Right lobe of liver (tissue), 6 donors: ENCODE measurements around the gene CDKN2B-AS1. TPM values are rescaled to one million over a fixed set of nuclear protein-coding genes. Genes with fewer than 3 reads are reported as not detected.

ENCODE experiments used
- ATAC-seq, 4 donors: fragments of 200-7000 bp; cut with Tn5 transposase; one replicate each; pipeline ENCODE4 v1.9.1; 2020; ENCODE audit warnings: mild to moderate bottlenecking in 4 of 4, moderate library complexity in 4 of 4
- DNase-seq, 3 donors: peaks; one replicate each; pipeline ENCODE4 v3.0.0-alpha.2; 2020
- H3K27ac ChIP-seq, 3 donors: fragments of 200-600 bp; one replicate each; pipeline ENCODE4 v1.8.0; 2022
- H3K27me3 ChIP-seq, 2 donors: fragments of 200-600 bp; one replicate each; pipeline ENCODE4 v1.8.0; 2022
- H3K36me3 ChIP-seq, 4 donors: fragments of 200-600 bp; sonication (generic) in 1 of 4; one replicate each; pipeline versions ENCODE4 v1.5.1 to v1.8.0; 2017 to 2022; ENCODE audit warnings: control low read depth in 1 of 4
- H3K4me1 ChIP-seq, 4 donors: fragments of 200-600 bp; sonication (generic) in 1 of 4; one replicate each; pipeline versions ENCODE4 v1.5.1 to v1.8.0; 2017 to 2022; ENCODE audit warnings: control low read depth in 1 of 4
- H3K4me3 ChIP-seq, 3 donors: fragments of 200-600 bp; one replicate each; pipeline ENCODE4 v1.8.0; 2022
- H3K9me3 ChIP-seq, 4 donors: fragments of 200-600 bp; sonication (generic) in 1 of 4; one replicate each; pipeline versions ENCODE4 v1.5.1 to v1.8.0; 2017 to 2022; ENCODE audit warnings: control low read depth in 1 of 4
- POLR2A ChIP-seq: fragments of 450-650 bp; IDR thresholded peaks from one replicate; pipeline ENCODE4 v1.6.1; 2017; ENCODE audit warnings: antibody characterized with exemption, mild to moderate bottlenecking
- WGBS: methylation state at CpG from one replicate; pipeline ENCODE4 v1.1.6; 2018; ENCODE audit warnings: low coverage, low lambda C conversion rate; ENCODE audit not compliant: insufficient coverage; ENCODE audit errors: missing lambda C conversion rate; 5-methylcytosine and 5-hydroxymethylcytosine counted together
- intact Hi-C, 2 donors: fragments of 100-400 bp; cut with DNase I; formaldehyde crosslinking; loops; one replicate each; pipeline versions ENCODE4 v1.11.2 to v1.14.1; 2022
- total RNA-seq, 6 experiments: library from RNA; depleted of rRNA in 2 of 6; stranded (reverse); fragments of >200 nt in 2 of 6; fragmentation: NEBNext Ultra II Directional in 3 of 6; extraction: Animal tissue kit (Norgen Biotek cat#: 25700) in 3 of 6; gene quantifications; one replicate each; pipeline versions ENCODE4 v1.1.0 to v1.2.4, GENCODE V29; 2016 to 2023
- TF ChIP-seq, protein P1 (sequence below), 4 donors: fragments of 200-600 bp in 3 of 4; fragments of 450-650 bp in 1 of 4; IDR thresholded peaks; one replicate each; pipeline versions ENCODE4 v1.5.1 to v1.8.0; 2016 to 2022; ENCODE audit warnings: antibody characterized with exemption in 4 of 4, mild to moderate bottlenecking in 2 of 4
- donor health status: DM: no; HTN: yes; CAD: no.
- donor health status: DM: no; HTN: no; CAD: no.
- donor health status: DM: no; HTN: no; CAD: no.
- donor health status: DM: no; HTN: yes; CAD: no.
- donor health status: DM: no; HTN: yes; CAD: no.

CDKN2B-AS1 gene
- total RNA-seq, 6 experiments from 2014 or later, result 0.13 to 0.37 (median 0.21) TPM; not detected in 2

DNA sequence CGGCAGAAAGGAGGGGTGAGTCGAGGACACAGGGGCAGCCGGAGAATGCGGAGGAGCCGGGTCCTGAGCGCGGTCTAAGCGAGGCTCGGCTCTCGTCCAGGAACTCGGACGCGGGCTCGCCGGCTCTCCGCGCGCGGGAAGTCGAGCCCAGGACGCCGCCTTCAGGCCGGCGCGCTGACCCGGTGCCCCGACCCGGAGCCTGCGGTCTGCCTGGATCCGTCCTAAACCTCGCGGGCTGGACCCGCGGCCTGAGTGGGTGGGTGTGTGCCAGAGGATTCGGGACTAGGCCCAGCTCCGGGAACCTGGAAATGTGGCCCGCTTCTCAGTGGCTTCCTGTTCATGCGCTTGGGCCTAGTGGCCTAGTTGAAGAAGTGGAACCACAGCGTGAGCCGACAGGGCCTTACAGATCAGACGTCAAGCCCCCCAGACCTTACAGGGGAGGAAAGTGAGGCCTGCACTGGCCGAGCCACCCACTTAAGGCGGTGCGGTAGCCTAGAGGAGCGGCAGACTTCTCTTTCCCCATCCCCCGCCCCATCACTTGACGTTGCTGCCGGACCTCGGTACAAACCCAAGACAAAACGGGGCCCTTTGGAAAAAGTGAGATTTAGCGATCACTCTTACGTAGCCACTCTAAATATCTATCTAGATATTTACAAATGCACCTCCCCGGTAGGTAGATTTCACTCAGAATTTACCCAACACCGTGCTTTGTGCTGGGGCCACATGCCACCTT, 1.2 kb downstream of the CDKN2B-AS1 start:
- WGBS, result 86% methylated on average over 2 of the region's 54 CpGs
- DNase-seq, result peak; percentile 65 to 74 (median 68)
- peak; percentile 72 to 83 (median 78) for ATAC-seq
- no peak overlapping the region for H3K27ac ChIP-seq
- intact Hi-C loops, result no loop called here
- H3K36me3 ChIP-seq, result no peaks in the 10 kb centered on the region
- peaks cover 0 to 3% of the 10 kb centered on the region in 2 donors for H3K27me3 ChIP-seq
- H3K4me1 ChIP-seq, result peaks cover 0 to 4% (median 0%) of the 10 kb centered on the region in 4 donors
- H3K4me3 ChIP-seq, result peak overlapping the region; percentile 74 to 91 (median 84)
- no peak for TF ChIP-seq POLR2A
- TF ChIP-seq, protein P1, sequence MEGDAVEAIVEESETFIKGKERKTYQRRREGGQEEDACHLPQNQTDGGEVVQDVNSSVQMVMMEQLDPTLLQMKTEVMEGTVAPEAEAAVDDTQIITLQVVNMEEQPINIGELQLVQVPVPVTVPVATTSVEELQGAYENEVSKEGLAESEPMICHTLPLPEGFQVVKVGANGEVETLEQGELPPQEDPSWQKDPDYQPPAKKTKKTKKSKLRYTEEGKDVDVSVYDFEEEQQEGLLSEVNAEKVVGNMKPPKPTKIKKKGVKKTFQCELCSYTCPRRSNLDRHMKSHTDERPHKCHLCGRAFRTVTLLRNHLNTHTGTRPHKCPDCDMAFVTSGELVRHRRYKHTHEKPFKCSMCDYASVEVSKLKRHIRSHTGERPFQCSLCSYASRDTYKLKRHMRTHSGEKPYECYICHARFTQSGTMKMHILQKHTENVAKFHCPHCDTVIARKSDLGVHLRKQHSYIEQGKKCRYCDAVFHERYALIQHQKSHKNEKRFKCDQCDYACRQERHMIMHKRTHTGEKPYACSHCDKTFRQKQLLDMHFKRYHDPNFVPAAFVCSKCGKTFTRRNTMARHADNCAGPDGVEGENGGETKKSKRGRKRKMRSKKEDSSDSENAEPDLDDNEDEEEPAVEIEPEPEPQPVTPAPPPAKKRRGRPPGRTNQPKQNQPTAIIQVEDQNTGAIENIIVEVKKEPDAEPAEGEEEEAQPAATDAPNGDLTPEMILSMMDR (IDR thresholded peaks at IDR 0.05), result peak; percentile 13 to 41 (median 24)
- H3K9me3 ChIP-seq, result no peaks in the 10 kb centered on the region

DNA sequence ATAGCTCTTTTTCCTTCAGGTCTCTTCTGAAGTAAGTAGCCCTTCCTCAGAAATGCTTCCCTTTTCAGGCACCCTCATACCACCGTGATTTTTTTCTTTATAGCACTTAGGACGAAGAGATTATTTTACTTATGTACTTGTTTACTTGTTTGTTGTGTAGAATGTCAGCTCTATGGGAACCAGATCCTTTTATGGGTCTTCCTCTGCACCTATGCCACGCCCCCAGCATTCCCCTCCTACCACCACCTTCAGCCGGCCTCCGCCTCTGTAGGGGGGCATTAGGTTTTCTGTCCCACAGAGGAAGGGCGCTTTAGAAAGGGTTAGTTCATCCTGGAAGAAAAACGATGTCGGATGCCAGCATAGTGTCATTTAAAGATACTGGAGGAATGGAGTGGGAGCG, 1.8 kb downstream of the CDKN2B-AS1 start:
- Histone ChIP-seq H3K4me3 (no peak overlapping the region), H3K27me3 (peaks cover 0 to 3% of the 10 kb centered on the region in 2 donors), H3K9me3 (no peaks in the 10 kb centered on the region), H3K36me3 (no peaks in the 10 kb centered on the region), H3K4me1 (peaks cover 0 to 4% (median 0%) of the 10 kb centered on the region in 4 donors), H3K27ac (no peak overlapping the region)
- TF ChIP-seq POLR2A, result no peak
- TF ChIP-seq, protein P1 (IDR thresholded peaks at IDR 0.05), result no peak
- 70% methylated on average over 9 of the region's 9 CpGs for WGBS
- no peak for DNase-seq
- intact Hi-C loops, result no loop called here
- ATAC-seq, result no peak

DNA sequence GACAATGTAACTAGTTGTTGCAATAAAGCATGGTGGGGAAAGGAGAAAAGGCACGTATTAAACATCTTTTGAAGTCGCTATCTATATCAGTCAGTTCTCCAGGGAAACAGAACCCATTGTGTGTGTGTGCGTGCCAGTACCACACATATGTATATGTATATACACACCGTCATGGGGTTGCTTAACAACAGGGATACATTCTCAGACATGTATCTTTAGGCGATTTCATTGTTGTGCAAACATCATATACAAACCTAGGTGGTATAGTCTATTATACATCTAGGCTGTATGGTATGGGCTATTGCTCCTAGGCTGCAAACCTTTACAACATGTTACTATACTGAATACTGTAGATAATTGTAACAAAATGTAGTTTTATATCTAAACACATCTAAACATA, 2.3 kb downstream of the CDKN2B-AS1 start:
- H3K27ac ChIP-seq, result no peak overlapping the region
- WGBS, result 80% methylated on average over 4 of the region's 5 CpGs
- intact Hi-C loops, result no loop called here
- no peaks in the 10 kb centered on the region for H3K36me3 ChIP-seq
- H3K9me3 ChIP-seq, result no peaks in the 10 kb centered on the region
- DNase-seq (no peak), ATAC-seq (no peak)
- no peak overlapping the region for H3K4me3 ChIP-seq
- peaks cover 0 to 4% (median 0%) of the 10 kb centered on the region in 4 donors for H3K4me1 ChIP-seq
- H3K27me3 ChIP-seq, result peaks cover 0 to 3% of the 10 kb centered on the region in 2 donors
- TF ChIP-seq, protein P1 (IDR thresholded peaks at IDR 0.05), result no peak
- no peak for TF ChIP-seq POLR2A

DNA sequence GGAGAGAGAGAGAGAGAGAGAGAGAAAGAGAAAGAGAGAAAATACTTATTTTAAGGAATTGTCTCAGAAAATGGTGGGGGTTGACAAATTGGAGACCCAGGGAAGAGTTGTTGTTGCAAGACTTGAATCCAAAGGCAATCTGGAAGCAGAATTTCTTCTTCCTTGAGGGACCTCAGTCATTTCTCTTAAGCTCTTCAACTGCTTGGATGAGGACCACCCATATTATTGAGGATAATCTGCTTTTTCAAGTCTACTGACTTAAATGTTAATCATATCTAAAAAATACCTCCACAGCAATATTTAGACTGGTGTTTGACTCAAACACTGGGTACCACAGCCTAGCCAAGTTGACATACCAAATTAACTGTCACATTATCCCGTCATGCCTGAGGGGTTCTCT, 2.9 kb downstream of the CDKN2B-AS1 start:
- peaks cover 0 to 3% of the 10 kb centered on the region in 2 donors for H3K27me3 ChIP-seq
- H3K9me3 ChIP-seq, result no peaks in the 10 kb centered on the region
- H3K27ac ChIP-seq, result no peak overlapping the region
- 88% methylated on average over 1 of the region's 1 CpG for WGBS
- no peaks in the 10 kb centered on the region for H3K36me3 ChIP-seq
- peaks cover 0 to 4% (median 0%) of the 10 kb centered on the region in 4 donors for H3K4me1 ChIP-seq
- H3K4me3 ChIP-seq, result no peak overlapping the region
- intact Hi-C loops, result no loop called here
- DNase-seq (no peak), ATAC-seq (no peak)
- no peak for TF ChIP-seq POLR2A
- TF ChIP-seq, protein P1 (IDR thresholded peaks at IDR 0.05), result no peak
